Activated naive CD4-positive, alpha-beta T cell (primary cell): Measurements from ENCODE around the gene AOPEP.

Experiments used
- DNase-seq, 4 experiments: peaks; one replicate each; lab custom pipeline; 2025; lab: John Stamatoyannopoulos, UW

Gene AOPEP

GRCh38 chr9:94918038-94918753 lies 191.7 kb downstream of the AOPEP start:
- no peak for DNase-seq

- no peak for DNase-seq
Measured at GRCh38 chr9:94919376-94920098, 193.0 kb downstream of the AOPEP start.

DNA sequence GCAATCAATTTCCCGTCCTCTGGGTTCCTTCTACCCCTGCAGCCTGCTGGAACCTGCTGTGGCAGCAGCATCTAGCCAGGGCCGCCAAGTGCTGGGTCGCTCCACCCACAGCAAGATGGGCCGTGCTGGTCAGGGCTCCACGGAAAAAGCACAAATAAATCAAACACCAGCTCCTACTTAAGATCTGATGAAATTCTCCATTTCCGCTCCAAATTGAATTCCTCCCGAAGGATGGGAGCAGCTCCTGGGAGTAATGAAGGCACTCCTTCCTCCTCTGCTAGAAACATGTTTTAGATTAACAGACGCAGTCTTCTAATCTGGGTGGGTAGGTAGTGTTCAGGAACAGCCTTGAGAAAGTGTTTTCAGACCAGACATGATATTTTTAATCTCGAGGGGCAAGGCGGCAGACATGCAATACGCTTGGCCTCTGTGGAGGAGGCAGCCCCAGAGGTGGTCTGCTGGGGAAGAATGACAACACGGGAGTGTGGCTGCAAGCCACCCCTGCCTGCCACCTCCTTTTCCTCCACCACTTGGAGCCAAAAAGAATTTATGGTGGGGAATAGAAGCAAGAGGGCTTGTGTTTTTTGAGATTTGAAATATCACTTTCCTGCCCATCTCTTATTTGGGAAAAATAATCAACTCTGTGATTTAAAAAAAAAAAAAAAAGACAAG lies 194.1 kb downstream of the AOPEP start:
- DNase-seq = no peak

DNA sequence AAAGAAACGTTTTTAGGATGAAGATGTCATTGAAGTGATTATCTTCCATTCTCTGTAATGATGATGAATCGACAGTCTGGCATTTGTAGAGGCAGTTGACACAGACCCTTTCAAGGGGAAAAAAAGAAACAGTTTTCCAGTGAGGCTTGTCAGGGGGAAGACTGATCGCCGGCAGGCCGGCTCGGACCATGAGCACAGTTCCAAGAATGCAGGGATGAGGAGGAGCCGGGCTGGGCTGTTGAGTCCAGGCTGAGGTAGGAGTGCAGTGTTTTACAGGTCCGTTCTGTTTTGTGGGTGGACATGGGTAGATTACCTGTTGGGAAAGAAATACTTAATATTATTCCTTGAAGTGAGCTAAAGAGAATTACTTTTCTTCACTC lies 194.6 kb downstream of the AOPEP start:
- DNase-seq = no peak

DNA sequence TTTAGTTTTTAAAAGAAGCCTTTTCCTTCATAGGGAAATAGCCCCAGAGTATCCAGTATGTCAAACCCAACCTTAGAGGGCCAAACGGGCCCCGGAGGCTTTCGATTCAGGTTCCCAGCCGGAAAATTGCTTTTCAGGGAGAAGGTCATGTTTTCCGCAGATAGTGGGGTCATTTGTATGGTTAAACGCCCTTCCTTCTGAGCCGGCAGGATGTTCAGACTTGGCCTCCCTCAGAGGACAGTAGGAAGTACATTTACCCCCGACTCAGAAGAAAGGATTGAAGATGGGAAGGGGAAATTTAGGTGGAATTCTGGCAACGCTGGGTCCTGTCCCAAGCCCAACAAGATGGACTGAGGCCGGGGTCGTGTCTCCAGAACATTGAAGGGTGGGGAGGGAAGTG lies 195.2 kb downstream of the AOPEP start:
- DNase-seq = no peak

DNA sequence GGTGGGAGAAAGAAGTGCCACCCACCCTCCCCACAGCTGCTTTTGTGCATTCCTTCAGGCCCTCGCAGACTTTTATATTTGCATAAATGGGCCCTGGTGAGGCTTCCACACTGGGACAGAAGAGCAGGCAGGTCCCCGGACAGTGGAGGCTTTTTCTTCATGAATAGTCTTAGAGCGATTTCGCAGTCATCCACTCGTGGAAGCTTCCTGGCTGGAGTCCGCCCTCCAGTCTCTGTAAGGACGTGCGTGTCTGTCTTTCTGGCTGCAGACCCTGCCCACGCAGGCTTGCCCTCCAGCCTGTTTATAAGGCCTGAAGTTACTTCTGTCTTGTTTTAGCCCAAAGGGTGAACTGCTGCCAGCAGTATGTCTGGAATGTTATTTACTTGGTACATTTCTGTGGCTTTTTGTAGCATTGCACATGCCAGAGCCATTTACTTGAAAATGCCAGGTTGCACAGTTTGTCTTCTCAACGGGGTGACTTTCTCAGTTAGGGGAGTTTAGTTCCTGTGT lies 195.7 kb downstream of the AOPEP start:
- DNase-seq = no peak

- no peak for DNase-seq
Measured at GRCh38 chr9:94922691-94923107, 196.2 kb downstream of the AOPEP start.

GRCh38 chr9:94923326-94924089 lies 197.0 kb downstream of the AOPEP start:
- no peak for DNase-seq

DNA sequence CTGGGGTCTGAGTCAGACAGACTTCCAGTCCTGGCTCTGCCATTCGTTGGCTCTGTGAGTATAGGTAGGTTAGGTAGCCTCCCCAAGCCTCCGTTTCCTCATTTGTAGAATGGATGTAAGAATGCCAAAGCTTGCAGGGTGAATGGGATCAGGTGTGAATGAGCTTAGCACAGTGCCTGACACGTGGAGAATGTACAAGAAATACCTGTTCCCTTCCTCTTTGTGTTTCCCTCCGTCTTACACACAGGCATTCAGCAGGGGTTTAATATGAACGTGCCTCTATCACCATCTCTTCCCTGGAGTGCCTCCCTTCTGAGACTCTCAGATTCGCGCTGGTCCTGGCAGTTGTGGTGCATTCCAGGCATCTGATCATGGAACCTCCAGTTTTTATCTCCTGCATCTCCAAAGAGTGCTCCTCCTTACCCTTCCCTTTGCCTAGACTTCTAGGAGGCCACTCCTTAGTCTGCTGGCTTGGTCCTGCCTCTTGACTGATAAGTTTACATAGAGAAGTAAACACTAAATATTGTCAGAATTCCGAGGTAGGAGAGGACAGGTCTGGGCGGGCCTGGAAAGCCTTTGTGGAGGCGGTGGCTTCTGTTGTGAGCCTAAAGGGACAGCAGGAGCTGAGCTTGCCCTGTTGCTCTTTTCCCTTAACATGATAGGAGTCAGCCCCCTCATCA lies 199.4 kb downstream of the AOPEP start:
- DNase-seq = no peak

- no peak for DNase-seq
Measured at GRCh38 chr9:94926431-94926800, 199.9 kb downstream of the AOPEP start.

DNA sequence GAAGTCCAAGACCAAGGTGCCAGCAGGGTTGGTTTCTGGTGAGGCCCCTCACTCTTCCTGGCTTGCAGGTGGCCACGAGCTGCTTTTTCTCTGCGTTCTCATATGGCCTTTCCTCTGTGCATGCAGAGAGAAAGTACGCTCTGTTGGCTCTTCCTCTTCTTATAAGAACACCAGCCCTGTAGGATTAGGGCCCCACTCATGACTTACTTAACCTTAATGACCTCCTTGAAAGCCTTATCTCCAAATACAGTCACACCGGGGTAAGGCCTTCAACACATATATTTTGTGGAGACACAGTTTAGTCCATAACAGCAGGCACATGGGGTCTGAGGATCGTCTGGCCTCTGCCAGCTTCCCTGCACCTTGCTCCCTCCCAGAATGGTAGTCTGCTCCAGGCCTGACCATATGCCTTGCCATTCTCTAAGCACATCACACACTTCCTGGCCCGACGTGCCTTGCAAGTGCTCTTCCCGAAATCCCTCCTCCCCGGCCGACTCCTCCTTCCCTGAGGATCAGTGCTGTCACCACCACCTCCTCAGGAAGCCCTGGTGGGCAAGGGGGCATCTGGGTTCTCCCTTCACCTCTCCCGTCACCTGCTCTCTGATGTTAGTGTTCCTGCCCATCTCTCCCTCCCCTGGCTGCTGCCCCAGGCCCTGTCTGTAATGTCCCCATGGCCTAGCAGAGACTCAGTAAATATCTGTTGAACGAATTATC lies 200.7 kb downstream of the AOPEP start:
- DNase-seq = no peak

DNA sequence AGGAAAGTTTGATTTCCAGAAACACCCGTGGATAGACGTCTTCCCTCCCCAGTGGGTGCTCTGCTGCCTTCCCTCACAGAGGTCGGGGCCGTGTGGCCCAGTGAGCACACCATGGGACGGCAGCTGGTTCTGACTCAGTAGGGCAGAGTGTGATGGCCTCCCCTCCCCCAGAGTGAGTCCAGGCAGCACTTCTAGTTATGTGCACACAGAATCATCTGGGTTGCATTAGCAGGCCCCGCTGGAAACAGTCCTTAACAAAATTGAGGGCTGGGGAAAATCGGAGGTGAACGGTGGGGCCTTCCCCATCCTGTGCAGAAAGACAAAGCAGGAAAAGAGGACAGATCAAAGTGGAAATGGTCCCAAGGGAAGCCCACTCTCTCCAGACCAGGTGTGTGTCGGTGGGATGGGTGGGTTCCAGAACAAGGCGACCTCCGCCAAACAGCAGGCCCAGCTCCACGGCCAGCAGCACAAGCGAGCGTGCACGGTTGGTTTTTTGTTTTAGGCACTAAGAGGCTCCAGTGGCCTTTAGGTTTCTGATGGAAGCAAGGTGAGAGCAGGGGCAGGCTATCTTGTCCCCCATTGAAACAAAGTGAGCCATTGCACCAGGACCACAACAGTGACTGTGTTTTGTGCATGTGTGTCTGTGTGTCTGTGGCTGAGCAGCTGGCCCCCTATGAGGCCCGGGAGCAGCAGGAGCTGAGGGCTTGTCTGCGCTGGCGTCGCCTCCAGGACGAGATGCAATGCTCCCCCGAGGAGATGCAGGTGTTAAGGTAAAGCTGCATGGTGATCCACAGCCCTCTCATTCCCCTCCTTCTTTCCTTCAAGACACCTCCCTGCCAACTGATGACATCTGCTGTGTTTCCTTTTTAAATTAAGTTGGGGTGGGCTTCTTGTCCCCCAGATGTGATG lies 201.5 kb downstream of the AOPEP start:
- no peak for DNase-seq

DNA sequence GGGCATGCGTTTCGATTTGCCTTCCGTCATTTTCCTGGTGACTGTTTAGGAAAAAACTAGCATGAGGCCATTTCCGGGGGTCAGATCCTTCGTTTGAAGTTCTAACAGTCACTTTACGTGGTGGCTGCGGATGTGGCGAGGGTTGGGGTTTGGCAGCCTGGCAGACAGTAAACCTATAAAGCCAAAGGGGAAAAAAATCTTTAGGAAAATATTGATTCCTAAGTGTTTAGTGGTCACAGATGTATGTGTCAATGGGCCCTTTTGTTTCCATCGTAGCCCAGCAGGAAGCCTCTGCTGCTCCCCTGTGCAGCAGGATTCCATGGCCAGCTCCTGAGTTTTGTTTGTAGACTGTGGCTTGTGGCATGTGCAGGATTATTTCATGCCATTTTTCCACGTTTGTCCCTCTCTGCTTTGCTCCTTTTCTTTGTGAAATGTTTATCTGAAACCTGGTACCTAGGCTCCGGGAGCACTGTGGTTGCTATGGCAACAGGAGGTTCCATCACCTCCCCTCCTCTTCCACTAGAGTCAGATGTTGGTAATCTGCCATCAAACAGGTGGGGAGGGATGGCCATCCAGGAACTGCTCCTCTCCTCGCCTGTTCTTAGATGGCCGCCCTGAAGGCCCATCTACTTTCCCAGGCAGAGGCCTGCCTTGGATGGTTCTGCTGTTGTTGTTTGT lies 202.3 kb downstream of the AOPEP start:
- no peak for DNase-seq

- no peak for DNase-seq
Measured at GRCh38 chr9:94929369-94929756, 202.9 kb downstream of the AOPEP start.

GRCh38 chr9:94931036-94931633 lies 204.6 kb downstream of the AOPEP start:
- no peak for DNase-seq

GRCh38 chr9:94931740-94932139 lies 205.2 kb downstream of the AOPEP start:
- DNase-seq = no peak

DNA sequence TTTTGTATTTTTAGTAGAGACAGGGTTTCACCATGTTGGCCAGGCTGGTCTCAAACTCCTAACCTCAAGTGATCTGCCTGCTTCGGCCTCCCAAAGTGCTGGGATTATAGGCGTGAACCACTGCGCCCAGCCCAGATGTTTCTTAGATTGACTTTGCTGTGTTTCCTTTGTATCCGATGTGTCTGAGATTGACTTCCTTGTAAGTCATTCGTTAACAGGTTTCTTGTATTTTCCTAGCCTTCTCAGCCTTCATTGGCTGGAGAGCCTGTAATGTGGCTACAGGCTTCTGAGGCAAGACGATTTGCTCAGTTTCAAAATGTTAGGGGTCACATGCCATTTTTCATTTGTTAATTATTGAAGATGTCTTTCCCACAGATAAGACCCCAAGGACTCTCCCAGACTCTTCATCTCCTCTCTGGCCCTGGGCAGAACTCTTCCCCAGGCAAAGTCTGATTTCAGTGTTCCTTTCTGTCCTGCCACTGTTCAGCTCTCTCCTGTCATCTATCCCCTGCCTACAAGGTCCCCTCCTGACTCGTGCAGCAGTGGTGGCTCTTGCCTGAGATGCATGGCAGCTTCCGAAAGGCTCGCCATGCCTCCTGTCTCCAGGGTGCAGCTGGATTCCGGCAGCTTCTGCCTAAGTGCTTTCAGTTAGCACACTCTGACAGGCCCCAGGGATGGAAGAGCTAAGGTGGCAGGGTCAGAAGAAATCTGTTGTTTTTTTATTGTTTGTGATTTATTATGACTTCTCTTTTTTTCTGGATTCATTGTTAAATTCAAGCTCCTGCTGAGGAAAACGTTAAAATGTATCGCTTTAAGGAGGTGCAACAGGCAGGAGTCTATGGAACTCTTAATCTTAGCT lies 206.4 kb downstream of the AOPEP start:
- no peak for DNase-seq

DNA sequence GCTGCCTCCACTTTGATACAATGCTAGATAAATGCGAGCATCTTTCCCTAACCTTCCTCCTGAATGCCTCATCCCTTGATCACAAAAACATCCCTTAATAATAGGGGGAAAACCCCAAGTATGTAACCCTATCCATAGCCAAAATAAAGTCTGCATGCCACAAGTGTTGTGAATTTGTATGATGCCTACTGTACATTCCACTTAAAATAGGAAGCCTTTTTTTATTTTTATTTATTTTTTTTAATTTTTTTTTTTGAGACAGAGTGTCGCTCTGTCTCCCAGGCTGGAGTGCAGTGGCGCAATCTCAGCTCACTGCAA lies 207.0 kb downstream of the AOPEP start:
- DNase-seq = no peak
